NCI-H1694 treated with DMSO at 0.1 percent for 48 hours (cell line): ENCODE results near the gene FRMD1.

Experiments
- DNase-seq: peaks from one replicate; lab custom pipeline; 2025; lab: John Stamatoyannopoulos, UW

Gene FRMD1

GRCh38 chr6:168027521-168027920 is 51.5 kb downstream of the FRMD1 start:
- no peak for DNase-seq

GRCh38 chr6:168026925-168027324 is 52.1 kb downstream of the FRMD1 start:
- no peak for DNase-seq

DNA sequence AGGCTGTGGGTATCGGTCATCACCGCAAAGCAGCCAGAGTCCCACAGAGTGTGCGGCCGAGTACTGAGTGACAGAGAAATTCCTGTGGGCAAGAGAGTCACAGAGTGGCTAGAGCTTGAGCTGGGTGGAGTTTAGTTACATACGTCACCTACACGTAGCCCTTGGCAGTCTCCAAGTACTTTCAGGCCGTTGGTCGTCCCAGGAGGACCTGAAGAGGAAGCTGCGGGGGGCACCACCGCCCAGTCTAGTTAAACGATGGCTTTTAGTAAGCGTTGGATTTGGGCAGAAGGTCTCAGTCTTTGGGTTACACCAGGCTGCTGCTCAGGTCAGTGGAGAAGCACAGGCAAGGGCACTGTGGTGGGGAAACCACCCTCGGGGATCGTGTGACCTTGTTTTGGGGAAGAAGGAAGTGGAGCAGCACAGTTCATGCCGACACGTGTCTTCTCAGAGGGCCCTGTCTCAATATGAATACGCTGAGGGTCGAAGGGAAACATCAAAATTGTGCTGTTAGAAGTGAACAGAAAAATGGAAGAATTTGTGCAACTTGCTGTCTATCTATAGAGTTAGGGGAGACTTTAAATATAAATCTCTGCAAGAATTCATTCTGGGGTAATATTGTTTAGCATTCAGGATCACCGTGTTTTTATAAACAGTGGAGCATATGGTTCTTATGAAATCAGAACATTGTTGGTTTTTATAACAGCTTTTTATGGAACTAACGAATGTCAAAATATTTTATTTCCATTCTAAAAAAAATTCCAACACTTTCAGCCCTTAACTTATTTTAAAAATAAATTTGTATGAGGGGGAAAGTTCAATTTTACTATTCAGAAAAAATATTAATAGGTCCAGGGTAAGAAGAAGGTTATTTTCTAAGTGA is 52.9 kb downstream of the FRMD1 start:
- no peak for DNase-seq

- no peak for DNase-seq
Observed at GRCh38 chr6:168024951-168025510, 54.0 kb downstream of the FRMD1 start.

DNA sequence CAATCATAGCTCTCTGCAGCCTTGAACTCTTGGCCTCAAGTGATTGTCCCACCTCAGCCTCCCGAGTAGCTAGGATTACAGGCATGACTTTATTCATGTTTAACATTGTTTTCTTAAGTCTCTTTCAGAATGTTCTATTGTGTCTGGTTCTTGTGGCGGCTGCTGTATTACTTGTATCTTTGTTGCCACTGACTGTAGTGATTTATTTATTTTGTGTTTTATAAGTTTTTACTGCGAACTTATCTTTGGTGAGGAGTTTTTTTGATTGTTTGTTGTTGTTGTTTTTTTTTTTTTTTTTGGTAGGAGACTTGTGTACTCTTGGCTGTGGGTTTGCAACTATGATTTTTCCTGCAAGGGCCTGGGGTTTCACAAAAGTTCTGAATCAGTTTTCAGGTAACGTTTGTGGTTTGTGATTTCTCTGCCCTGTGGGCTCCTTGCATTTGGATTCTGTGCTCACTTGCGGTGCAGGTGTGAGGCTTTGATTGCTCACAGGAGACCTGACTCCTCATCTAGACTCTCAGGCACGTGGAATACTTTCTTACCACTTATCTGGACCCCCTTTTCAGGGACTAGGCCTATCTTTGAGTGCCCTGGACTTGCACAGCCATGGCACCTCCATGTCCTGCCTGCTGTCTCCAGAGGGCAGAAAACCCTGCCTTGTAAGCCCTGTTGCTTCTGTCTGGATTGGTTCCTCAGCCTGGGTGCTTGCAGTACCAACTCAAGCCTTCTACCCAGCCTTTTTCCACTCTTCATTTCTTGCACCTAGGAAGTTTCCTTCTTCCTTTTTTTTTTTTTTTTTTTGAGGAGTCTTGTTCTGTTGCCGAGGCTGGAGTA is 56.3 kb downstream of the FRMD1 start:
- no peak for DNase-seq

DNA sequence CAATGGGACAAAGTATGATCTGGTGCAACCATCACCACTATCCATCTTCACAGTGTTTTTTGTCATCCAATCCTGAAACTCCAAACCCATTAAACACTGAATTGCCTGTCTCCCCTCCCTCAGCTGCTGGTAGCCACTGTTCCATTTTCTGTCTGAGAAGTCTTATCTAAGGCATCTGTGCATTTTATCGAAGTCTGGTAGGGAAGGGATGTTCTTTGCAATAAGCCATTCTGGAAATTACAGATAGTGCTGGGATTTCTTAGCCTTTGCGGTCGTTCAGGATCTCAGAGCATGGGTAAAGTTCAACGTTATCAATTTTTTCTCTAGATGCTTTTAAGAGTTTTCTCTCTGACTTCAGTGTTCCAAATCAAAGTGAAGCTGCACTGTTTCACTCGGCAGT is 57.4 kb downstream of the FRMD1 start:
- DNase-seq, result no peak

DNA sequence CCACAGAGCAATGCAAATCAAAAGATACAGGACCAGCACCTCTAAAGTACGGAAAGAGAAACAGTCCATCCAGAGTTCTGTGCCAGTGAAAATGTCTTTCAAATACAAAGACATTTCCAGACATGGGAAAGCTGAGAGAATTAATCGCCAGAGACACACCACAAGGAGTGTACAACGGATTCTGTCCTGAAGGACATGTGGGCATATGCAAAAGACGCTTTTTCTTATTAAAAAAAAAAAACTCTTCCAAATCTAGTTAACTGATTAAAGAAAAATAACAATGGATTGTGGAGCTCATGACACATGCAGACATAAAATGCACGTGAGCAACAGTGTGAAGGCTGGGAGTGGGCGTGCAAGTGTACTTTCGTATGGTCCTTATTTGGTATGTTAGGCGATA is 58.8 kb downstream of the FRMD1 start:
- no peak for DNase-seq

- DNase-seq, result no peak
Observed at GRCh38 chr6:168018664-168019063, 60.3 kb downstream of the FRMD1 start.

- no peak for DNase-seq
Observed at GRCh38 chr6:168017629-168018028, 61.4 kb downstream of the FRMD1 start.

- DNase-seq, result no peak
Observed at GRCh38 chr6:168016721-168017525, 62.1 kb downstream of the FRMD1 start.

- DNase-seq, result no peak
Observed at GRCh38 chr6:168016176-168016620, 62.8 kb downstream of the FRMD1 start.

GRCh38 chr6:168015482-168016175 is 63.4 kb downstream of the FRMD1 start:
- DNase-seq, result no peak

GRCh38 chr6:168015009-168015408 is 64.0 kb downstream of the FRMD1 start:
- no peak for DNase-seq

GRCh38 chr6:168014428-168014827 is 64.6 kb downstream of the FRMD1 start:
- DNase-seq, result no peak

DNA sequence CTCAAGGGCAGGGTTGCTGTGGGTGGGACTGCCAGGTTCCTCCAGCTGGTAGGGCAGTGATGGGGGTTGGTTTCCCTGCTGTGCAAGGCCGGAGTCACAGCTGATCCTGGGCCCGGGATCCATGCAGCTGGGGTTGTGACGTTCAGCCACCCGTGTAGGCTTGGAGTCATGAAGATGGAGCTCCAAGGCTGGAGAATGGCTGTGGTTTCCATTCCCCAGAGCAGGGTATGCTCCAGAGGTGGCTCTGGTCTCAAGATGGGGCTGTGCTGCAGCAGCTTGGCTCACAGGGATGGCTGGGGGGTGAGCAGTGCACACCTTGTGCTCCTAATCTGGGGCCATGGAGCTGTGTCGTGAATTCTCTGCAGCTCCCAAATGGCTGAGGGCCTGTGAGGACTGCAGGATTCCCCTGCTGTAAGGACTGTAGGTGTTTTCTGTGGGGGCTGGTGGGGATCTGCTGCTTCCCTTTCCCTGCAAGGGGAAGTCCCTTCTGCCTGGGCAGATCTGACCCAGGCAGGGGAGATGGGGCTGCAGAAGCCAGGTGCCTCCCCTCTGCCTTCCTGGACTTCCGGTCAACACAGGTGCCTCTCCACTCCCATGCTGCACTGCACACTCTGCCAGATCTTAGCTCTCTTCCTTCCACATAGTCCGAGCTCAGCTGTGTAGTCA is 65.6 kb downstream of the FRMD1 start:
- DNase-seq, result no peak

- no peak for DNase-seq
Observed at GRCh38 chr6:168012431-168013249, 66.4 kb downstream of the FRMD1 start.

GRCh38 chr6:168011291-168011690 is 67.7 kb downstream of the FRMD1 start:
- no peak for DNase-seq

- DNase-seq, result no peak
Observed at GRCh38 chr6:168009331-168009730, 69.7 kb downstream of the FRMD1 start.

- DNase-seq, result no peak
Observed at GRCh38 chr6:168007592-168008338, 71.2 kb downstream of the FRMD1 start.
